IMR-90 (cell line): Measurements from ENCODE around the gene CRIM1.

Source experiments
- CTCF ChIP-seq: conservative IDR thresholded peaks from 2 replicates; pipeline ENCODE4 v1.5.1; 2012; ENCODE audit warnings: mild to moderate bottlenecking, low read depth, low read length, improper control_type of control experiment
- RAD21 ChIP-seq: IDR thresholded peaks from 2 replicates; pipeline ENCODE4 v1.6.1; 2012; ENCODE audit warnings: low read length, improper control_type of control experiment

- no peak for TF ChIP-seq RAD21
- no peak for TF ChIP-seq CTCF
These were observed 96.7 kb downstream of the CRIM1 start for GRCh38 chr2:36452260-36452659.
